Ascending aorta (tissue), 2 donors: ENCODE measurements around the gene DLST. TPM values are rescaled to one million over a fixed set of nuclear protein-coding genes. Genes with fewer than 3 reads are reported as not detected.

Experiments used
- DNase-seq, 2 donors: peaks; one replicate each; pipeline ENCODE4 v3.0.0-alpha.2; 2019; ENCODE audit warnings: low spot score in 2 of 2
- H3K27ac ChIP-seq, 2 donors: fragments of 200-600 bp; sonication (generic); one replicate each; pipeline ENCODE4 v1.5.1; 2016 to 2017; ENCODE audit warnings: mild to moderate bottlenecking in 1 of 2
- H3K27me3 ChIP-seq: fragments of 200-600 bp; sonication (generic); one replicate; pipeline ENCODE4 v1.5.1; 2017
- H3K36me3 ChIP-seq, 2 donors: fragments of 200-600 bp; sonication (generic); one replicate each; pipeline ENCODE4 v1.5.1; 2016
- H3K4me1 ChIP-seq, 2 donors: fragments of 200-600 bp; sonication (generic); one replicate each; pipeline ENCODE4 v1.5.1; 2016 to 2017; ENCODE audit warnings: mild to moderate bottlenecking in 1 of 2
- H3K4me3 ChIP-seq, 2 donors: fragments of 200-600 bp; sonication (generic); one replicate each; pipeline ENCODE4 v1.5.1; 2016 to 2017; ENCODE audit warnings: mild to moderate bottlenecking in 1 of 2
- H3K9me3 ChIP-seq, 2 donors: fragments of 200-600 bp; sonication (generic); one replicate each; pipeline ENCODE4 v1.5.1; 2016
- CTCF ChIP-seq, 3 experiments: fragments of 200-600 bp in 2 of 3; fragments of 450-650 bp in 1 of 3; sonication (generic) in 2 of 3; IDR thresholded peaks; one replicate each; pipeline ENCODE4 v1.5.1; 2016 to 2019; ENCODE audit warnings: antibody characterized with exemption in 3 of 3, mild to moderate bottlenecking in 1 of 3, moderate library complexity in 1 of 3
- intact Hi-C: fragments of 100-400 bp; cut with DNase I; formaldehyde crosslinking; loops from one replicate; pipeline ENCODE4 v1.15.1; 2023
- total RNA-seq: library from RNA; depleted of rRNA; stranded (reverse); fragments of >200 nt; gene quantifications from one replicate; pipeline ENCODE4 v1.1.0, GENCODE V29; 2016

The DLST gene
- total RNA-seq, 1 donor from 2014 or later: 59.7 TPM

GRCh38 chr14:74838166-74838565, 43.5 kb upstream of the DLST start:
- no peak for TF ChIP-seq CTCF (IDR thresholded peaks at IDR 0.05)
- Histone ChIP-seq H3K9me3 (no peaks in the 10 kb centered on the region), H3K27ac (no peak overlapping the region), H3K4me1 (no peaks in the 10 kb centered on the region), H3K27me3 (no peaks in the 10 kb centered on the region), H3K36me3 (peaks cover 4 to 21% of the 10 kb centered on the region in 2 donors), H3K4me3 (no peak overlapping the region)
- intact Hi-C loops: no loop called here
- DNase-seq: no peak

- H3K36me3 ChIP-seq: peaks cover 4 to 16% of the 10 kb centered on the region in 2 donors
- DNase-seq: no peak
- no peak overlapping the region for H3K4me3 ChIP-seq
- TF ChIP-seq CTCF (IDR thresholded peaks at IDR 0.05): no peak
- no peaks in the 10 kb centered on the region for H3K4me1 ChIP-seq
- intact Hi-C loops: no loop called here
- H3K27me3 ChIP-seq: no peaks in the 10 kb centered on the region
- no peak overlapping the region for H3K27ac ChIP-seq
- H3K9me3 ChIP-seq: no peaks in the 10 kb centered on the region
Measured at GRCh38 chr14:74840603-74841030, 41.1 kb upstream of the DLST start.

- intact Hi-C loops: no loop called here
- DNase-seq: no peak
- Histone ChIP-seq H3K36me3 (peaks cover 4 to 7% of the 10 kb centered on the region in 2 donors), H3K4me3 (no peak overlapping the region), H3K4me1 (no peaks in the 10 kb centered on the region), H3K9me3 (no peaks in the 10 kb centered on the region), H3K27ac (no peak overlapping the region), H3K27me3 (no peaks in the 10 kb centered on the region)
- TF ChIP-seq CTCF (IDR thresholded peaks at IDR 0.05): no peak
Measured at GRCh38 chr14:74841230-74842207, 40.2 kb upstream of the DLST start.

GRCh38 chr14:74843653-74844052, 38.1 kb upstream of the DLST start:
- intact Hi-C loops: no loop called here
- Histone ChIP-seq H3K27me3 (no peaks in the 10 kb centered on the region), H3K9me3 (no peaks in the 10 kb centered on the region), H3K27ac (no peak overlapping the region), H3K36me3 (peaks cover 4 to 6% of the 10 kb centered on the region in 2 donors), H3K4me1 (no peaks in the 10 kb centered on the region), H3K4me3 (no peak overlapping the region)
- no peak for TF ChIP-seq CTCF (IDR thresholded peaks at IDR 0.05)
- DNase-seq: no peak

- TF ChIP-seq CTCF (IDR thresholded peaks at IDR 0.05): no peak
- Histone ChIP-seq H3K27me3 (no peaks in the 10 kb centered on the region), H3K4me1 (no peaks in the 10 kb centered on the region), H3K36me3 (no peaks in the 10 kb centered on the region), H3K4me3 (no peak overlapping the region), H3K27ac (no peak overlapping the region), H3K9me3 (no peaks in the 10 kb centered on the region)
- DNase-seq: no peak
- intact Hi-C loops: no loop called here
Measured at GRCh38 chr14:74846168-74846567, 35.5 kb upstream of the DLST start.
